GM19395 (cell line): Measurements from ENCODE around the gene LGALS1.
"Not testable (repeated sequence)": the region's sequence is repeated elsewhere in the genome, so short reads cannot be mapped to it uniquely, and the experiment has no call there.

ENCODE experiments used
- ATAC-seq: cut with Tn5 transposase; IDR thresholded peaks from one replicate; pipeline ENCODE4 v1.9.1; 2021; ENCODE audit warnings: mild to moderate bottlenecking, moderate library complexity; ENCODE audit not compliant: unreplicated experiment

Gene LGALS1

DNA sequence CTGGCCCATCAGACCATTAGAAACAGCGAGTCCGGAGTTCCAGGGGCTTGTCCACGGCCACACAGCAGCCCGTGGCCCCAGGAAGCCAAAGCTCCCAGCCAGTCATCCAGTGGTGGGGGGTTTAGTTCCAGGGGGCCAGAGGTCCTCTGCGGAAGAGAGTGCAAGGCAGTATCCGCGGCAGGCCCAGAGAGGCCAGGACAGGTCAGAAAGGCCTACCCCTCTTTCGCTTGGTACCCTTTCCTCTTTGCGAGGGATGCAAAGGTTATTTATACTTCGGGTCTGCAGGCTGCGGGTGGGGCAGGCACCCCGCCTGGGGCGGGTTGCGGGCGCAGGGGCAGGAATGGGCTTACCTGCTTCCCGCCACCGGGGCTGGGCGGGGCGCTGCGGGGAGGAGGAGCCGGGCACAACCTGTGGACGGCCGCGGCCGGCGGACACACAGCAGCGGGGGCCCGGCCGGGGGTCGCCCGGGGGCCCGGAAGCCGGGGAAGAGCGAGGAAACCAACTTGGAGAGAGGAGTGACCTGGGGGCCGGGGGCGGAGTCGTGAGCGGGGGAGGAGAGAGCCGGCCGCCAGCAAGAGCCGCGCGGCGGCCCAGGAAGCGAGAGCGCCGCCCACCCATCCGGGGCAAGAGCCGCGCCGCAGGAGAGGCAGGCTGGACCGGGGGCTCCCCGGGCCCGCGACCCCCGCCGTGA lies 36.2 kb upstream of the LGALS1 start, which contains the start of gene SH3BP1:
Gene SH3BP1, plus strand, starts transcription at position 600 of the 691 bp plus-strand sequence. CDS start 119 bp downstream, outside the sequence.
- ATAC-seq = no peak

DNA sequence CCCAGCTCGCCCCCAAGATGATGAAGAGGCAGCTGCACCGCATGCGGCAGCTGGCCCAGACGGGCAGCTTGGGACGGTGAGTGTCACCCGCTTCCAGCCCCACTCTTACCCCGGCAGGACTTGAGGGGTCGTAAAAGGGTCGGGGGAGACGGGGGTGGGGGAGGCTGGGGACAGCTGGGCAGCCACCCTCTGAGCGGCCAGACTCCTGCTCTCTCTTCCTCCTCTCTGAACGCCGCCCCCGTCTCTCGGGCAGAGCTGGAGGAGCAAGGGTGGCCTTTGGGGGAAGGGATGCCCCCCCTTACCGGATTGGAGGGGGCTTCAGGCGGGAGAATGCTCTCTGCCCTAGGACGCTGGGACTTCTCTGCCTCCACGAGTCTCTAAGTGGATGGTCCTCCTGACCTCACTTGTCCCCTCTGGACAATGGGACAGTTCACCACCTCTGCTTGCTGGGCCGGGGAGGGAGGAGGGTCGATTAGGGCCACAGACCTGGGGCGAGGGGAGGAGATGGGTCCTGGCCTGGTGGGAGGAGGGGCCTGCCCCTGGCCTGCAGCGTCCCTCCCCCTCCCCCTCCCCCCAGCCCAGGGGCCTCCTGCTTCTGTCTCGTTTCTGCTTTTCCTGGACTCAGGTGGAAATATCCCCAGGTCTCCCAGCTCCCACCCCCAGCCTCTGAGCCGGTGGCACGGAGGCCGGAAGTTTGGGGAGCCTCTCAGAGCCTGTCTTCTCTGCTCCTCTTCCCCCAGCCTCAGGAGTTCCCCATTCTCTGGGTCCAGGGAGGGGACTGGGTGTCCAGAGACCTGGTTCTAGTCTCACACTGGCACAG lies 35.5 kb upstream of the LGALS1 start:
- ATAC-seq = no peak

DNA sequence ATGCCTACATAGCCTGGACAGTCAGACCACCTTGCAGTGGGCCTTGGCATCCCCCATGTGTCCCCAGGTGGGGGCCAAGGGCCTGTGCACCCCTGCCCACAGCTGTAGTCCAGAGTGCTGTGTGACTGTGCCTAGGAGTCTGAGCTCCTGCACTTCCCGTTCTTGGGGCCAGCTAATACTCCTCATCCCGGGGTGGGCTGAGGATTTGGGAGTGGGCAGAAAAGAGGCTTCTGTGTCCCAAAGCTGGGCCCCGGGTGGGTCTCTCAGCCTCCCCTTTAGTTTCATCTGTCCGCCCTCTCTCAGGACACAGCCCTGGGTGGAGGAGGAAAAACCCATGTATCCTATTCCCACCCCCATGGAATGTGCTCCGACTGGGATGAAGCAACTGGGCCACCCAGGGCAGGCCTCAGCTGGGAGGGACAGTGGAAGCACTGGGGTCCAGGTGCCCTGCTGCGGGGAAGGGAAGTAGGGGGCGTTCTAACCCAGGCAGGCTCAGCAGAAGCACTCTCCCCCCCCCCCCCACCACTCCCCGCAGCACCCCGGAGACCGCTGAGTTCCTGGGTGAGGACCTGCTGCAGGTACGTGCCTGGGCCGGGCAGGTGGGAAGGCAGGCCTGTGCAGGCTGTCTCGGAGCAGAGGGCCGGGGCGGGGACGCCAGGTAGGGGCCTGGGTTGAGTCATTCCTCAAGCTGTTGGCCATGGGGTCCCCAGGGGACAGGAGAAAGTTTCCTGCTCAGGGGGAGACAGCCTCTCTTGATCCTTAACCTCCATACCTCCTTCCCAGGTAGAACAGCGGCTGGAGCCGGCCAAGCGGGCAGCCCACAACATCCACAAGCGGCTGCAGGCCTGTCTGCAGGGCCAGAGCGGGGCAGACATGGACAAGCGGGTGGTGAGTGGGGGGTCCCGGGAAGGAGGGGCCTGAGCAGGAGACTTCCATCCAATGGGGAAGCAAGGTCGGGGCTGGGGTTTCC lies 34.6 kb upstream of the LGALS1 start:
- no peak for ATAC-seq

DNA sequence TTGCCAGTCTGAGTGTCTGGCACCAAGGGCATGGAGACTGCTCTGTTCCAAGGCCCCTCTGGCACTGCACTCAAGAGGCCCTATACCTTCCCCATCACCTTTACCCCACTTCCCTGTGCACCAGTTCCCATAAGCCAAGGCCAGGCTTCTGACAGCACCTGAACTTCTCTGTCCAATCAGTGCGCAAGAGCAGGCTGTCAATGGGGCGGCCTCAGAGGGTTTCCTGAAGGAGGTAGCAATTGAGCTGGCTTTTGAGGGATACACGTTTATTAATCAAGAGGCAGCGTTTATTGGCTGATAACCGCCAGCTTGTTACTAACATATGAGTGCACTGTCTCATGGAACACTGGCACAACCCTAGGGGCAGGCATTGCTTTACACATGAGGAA lies 33.9 kb upstream of the LGALS1 start:
- no peak for ATAC-seq

DNA sequence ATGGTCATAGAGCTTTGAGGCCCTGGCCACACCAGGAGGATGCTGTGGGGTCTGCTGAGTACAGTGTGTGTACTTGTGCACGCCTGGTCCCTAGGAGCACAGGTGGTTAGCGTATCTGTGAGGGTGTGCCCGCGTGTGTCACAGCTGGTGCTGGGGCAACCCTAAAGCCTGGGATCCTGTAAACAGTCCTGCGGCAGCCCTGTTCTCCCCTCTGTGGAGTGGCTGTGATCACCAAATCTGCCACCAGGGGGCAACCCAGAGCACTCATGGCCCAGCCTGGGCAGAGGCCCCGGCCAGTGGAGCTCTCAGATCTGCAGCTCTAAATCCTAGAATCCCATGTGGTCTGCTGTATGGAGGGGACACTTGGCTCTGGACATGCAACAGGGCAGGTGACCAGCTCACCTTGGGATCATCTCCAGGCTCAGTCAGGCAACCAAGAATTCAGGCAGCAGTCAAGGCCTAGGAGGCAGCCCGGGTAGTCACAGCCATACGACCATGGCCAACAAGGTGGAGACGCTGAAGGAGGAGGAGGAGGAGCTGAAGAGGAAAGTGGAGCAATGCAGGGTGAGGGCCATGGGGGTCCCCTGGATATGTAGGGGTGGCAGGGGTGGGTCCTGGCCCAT lies 32.1 kb upstream of the LGALS1 start:
- ATAC-seq = no peak

- no peak for ATAC-seq
These were observed 28.1 kb upstream of the LGALS1 start for GRCh38 chr22:37647317-37647716.

GRCh38 chr22:37647928-37648327 lies 27.5 kb upstream of the LGALS1 start:
- ATAC-seq = no peak

DNA sequence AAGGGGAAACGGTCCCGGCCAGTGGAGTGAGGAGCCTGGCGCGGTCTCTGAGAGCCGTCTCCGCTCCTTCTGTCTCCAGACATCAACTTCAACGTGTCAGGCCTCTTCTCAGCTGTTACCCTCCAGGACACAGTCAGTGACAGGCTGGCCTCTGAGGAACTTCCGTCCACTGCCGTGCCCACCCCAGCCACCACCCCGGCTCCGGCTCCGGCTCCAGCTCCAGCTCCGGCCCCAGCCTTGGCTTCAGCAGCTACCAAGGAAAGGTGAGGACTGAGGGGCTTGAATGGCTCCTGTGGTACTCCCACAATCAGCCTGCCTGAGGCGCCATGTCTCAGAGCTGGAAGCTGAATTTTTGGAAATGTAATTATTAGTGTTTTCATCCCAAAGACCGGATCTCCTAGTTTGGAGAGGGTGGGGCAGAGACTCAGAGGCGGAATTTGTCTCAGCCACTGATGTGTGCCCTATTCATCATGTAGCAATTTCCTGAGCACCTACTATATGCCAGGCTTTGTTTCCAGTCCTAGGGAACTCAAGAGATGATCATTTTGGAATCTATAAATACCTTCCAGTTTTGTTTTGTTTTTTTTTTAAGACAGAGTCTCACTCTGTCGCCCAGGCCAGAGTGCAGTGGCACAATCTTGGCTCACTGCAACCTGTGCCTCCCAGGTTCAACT lies 24.8 kb upstream of the LGALS1 start:
- ATAC-seq = no peak

DNA sequence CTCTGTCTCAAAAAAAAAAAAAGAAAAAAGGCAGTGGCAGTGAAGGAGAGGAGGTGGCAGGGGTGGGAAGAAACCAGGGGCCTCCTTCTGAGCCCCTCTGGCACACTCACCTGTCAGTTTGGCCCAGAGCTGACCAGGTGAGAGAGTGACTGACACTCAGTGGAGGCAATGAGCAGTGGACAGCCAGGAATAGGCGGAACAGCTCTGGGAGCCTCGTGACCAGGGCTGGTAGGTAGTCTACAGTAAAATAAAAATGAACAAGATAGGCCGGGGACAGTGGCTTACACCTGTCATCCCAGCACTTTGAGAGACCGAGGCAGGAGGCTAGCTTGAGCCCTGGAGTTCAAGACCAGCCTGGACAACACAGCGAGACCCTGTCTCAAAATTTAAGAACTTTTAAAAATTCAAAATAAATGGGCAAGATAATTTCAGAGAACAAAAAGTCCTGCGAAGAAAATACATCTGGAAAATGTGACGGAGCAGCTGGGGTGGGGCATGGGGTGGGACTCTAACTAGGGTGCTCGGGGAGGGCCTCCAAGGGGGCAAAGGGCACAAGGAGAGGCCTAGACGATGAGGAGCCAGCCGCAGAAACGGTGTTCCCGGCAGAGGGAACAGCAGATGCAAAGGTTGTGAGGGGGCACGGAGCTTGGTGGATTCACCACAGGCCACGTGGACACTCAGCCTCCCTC lies 20.7 kb upstream of the LGALS1 start:
- ATAC-seq = no peak

DNA sequence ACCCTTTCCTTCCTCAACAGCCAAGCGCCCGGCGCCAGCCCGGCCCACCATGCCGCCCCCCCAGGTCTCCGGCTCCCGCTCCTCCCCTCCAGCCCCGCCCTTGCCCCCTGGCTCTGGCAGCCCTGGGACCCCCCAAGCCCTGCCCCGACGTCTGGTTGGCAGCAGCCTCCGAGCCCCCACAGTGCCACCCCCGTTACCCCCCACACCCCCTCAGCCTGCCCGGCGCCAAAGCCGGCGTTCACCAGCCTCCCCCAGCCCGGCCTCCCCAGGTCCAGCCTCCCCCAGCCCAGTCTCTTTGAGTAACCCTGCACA lies 20.2 kb upstream of the LGALS1 start:
- ATAC-seq = no peak

DNA sequence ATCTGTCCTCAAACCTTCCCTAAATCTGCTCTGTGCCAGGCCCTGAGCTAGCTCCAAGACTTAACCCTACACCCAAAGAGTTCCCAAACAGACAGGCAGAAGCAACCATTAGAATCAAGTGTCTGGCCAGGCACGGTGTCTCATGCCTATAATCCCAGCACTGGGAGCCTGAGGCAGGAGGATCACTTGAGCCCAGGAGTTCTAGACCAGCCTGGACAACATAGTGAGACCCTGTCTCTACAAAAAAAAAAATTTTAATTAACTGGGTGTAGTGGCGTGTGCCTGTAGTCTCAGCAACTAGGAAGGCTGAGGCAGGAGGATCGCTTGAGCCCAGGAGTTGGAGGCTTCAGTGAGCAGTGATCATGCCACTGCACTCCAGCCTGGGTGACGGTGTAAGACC lies 18.9 kb upstream of the LGALS1 start:
- ATAC-seq = not testable (repeated sequence)

GRCh38 chr22:37657590-37658132 lies 17.8 kb upstream of the LGALS1 start:
- no peak for ATAC-seq

- ATAC-seq = peak; percentile 86
These were observed 17.0 kb upstream of the LGALS1 start, which contains the start of gene PDXP for GRCh38 chr22:37658133-37659065. TSS of gene PDXP (plus strand) at chr22:37658723. CDS start at chr22:37658783, 60 bp downstream.

- peak; percentile 24 for ATAC-seq
These were observed 16.2 kb upstream of the LGALS1 start for GRCh38 chr22:37659066-37659896.

DNA sequence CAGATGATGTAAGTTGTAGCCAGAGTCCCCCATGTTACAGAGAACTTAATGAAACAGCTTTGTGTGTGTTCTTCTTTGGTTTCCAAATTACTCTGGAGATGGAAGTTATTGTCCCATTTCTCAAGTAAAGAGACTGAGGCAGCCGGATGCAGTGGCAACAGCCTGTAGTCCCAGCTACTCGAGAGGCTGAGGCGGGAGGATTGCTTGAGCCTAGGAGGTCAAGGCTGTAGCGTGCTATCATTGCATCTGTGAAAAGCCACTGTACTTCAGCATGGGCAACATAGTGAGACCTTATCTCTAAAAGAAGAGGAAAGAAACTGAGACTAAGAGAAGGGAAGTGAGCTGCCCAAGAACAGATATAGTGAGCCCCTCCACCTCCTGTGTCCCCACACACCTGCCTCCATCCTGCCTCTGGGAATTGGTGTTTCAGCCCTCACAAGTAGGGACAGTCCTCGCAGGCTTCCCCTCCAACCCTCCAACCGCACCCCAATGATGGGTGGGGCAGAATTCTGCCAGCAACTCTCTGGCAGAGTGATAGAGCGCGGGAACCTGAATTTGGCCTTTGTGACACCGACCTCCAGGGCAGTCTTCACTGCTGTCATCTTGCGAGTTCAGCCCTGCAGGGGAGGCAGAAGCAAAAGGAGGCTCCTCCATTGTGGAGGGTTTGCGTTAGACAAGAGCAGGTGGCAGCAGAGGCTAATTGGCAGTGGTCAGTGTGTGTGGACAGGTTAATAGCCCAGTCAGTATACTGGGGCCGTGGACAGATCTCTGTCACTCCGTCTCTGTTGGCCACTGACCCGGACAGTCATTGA lies 15.3 kb upstream of the LGALS1 start:
- no peak for ATAC-seq

DNA sequence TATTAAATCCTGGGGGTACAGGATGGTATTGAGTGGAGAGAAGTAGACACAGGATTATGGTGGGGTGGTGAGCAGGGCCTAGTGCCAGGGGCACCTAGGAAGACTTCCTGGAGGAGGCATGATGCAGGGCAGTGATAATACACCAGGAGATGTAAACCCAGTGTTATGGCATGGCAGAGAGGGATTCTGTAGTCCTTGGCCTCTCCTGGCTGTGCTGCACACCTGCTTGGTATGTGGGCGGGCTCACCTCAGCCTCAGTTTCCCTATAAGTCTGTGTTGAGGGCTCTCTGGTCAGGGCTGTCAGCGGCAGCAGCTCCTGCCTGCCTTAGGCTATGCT lies 14.8 kb upstream of the LGALS1 start:
- ATAC-seq = no peak
